ENCODE measurements around the gene RNU5B-1.

RNU5B-1 gene

GRCh38 chr15:65259367-65259797 is 45.1 kb upstream of the RNU5B-1 start:
- no peak for TF ChIP-seq GABPA (IDR thresholded peaks at IDR 0.05; ENCODE audit: low read depth)
- no peak for TF ChIP-seq REST (IDR thresholded peaks at IDR 0.05; ENCODE audit: insufficient replicate concordance, low read depth)
- no peak for TF ChIP-seq SPI1 (IDR thresholded peaks at IDR 0.05; ENCODE audit: borderline replicate concordance, low read depth)
- no peak for DNase-seq (ENCODE audit: low read depth in 1 of 2, low spot score in 1 of 2)
- H3K4me3 ChIP-seq (replicated peaks; ENCODE audit: insufficient read depth, low read length) = no peak overlapping the region
- no peak overlapping the region for H3K27ac ChIP-seq (replicated peaks)
- no peaks in the 10 kb centered on the region for H3K27me3 ChIP-seq (ENCODE audit: insufficient read depth, poor library complexity, severe bottlenecking)

- Histone ChIP-seq H3K4me3 (replicated peaks; ENCODE audit: insufficient read depth, low read length) (no peak overlapping the region), H3K27me3 (ENCODE audit: insufficient read depth, poor library complexity, severe bottlenecking) (no peaks in the 10 kb centered on the region), H3K27ac (replicated peaks) (no peak overlapping the region)
- TF ChIP-seq CTCF (IDR thresholded peaks at IDR 0.05; ENCODE audit: insufficient read depth, low read length) = no peak
- no peak for TF ChIP-seq REST (IDR thresholded peaks at IDR 0.05; ENCODE audit: insufficient replicate concordance, low read depth)
- no peak for TF ChIP-seq SPI1 (IDR thresholded peaks at IDR 0.05; ENCODE audit: borderline replicate concordance, low read depth)
- no peak for DNase-seq (ENCODE audit: low read depth in 1 of 2, low spot score in 1 of 2)
Observed at GRCh38 chr15:65260968-65261367, 43.5 kb upstream of the RNU5B-1 start.

GRCh38 chr15:65263313-65263712 is 41.2 kb upstream of the RNU5B-1 start:
- Histone ChIP-seq H3K4me3 (replicated peaks; ENCODE audit: insufficient read depth, low read length) (no peak overlapping the region), H3K27me3 (ENCODE audit: insufficient read depth, poor library complexity, severe bottlenecking) (no peaks in the 10 kb centered on the region), H3K27ac (replicated peaks) (no peak overlapping the region)
- no peak for TF ChIP-seq POLR2AphosphoS5 (IDR thresholded peaks at IDR 0.05; ENCODE audit: low read depth)
- TF ChIP-seq CTCF (IDR thresholded peaks at IDR 0.05; ENCODE audit: insufficient read depth, low read length) = no peak
- no peak for TF ChIP-seq SPI1 (IDR thresholded peaks at IDR 0.05; ENCODE audit: borderline replicate concordance, low read depth)
- no peak for TF ChIP-seq REST (IDR thresholded peaks at IDR 0.05; ENCODE audit: insufficient replicate concordance, low read depth)
- TF ChIP-seq GABPA (IDR thresholded peaks at IDR 0.05; ENCODE audit: low read depth) = no peak
- no peak for DNase-seq (ENCODE audit: low read depth in 1 of 2, low spot score in 1 of 2)
